HepG2 (cell line): ENCODE results near the gene SBNO1. TPM values are rescaled to one million over a fixed set of nuclear protein-coding genes. Genes with fewer than 3 reads are reported as not detected.

ENCODE experiments used
- CHD4 ChIP-seq: fragments of 200-600 bp; sonication (generic); IDR thresholded peaks from 2 replicates; pipeline ENCODE4 v1.7.0; 2017; ENCODE audit warnings: mild to moderate bottlenecking, low read length, borderline replicate concordance
- CSRNP1 ChIP-seq: sonication (generic); formaldehyde crosslinking; IDR thresholded peaks from 2 replicates; pipeline ENCODE4 v1.8.1; 2023; ENCODE audit warnings: mild to moderate bottlenecking, missing genetic modification reagents
- ETV5 ChIP-seq: IDR thresholded peaks from 2 replicates; pipeline ENCODE4 v1.6.1; 2018; ENCODE audit warnings: missing biosample characterization, missing genetic modification reagents, inconsistent platforms, borderline replicate concordance
- FOXC1 ChIP-seq: sonication (generic); formaldehyde crosslinking; IDR thresholded peaks from 2 replicates; pipeline ENCODE4 v1.8.0; 2022; ENCODE audit warnings: mild to moderate bottlenecking, missing genetic modification reagents, borderline replicate concordance
- HDAC6 ChIP-seq: fragments of 200-600 bp; sonication (generic); IDR thresholded peaks from 2 replicates; pipeline ENCODE4 v1.7.0; 2017; ENCODE audit warnings: mild to moderate bottlenecking, antibody characterized with exemption, low read length, low read depth
- JARID2 ChIP-seq: sonication (generic); formaldehyde crosslinking; IDR thresholded peaks from 2 replicates; pipeline ENCODE4 v1.8.1; 2023; ENCODE audit warnings: missing genetic modification reagents, inconsistent platforms; ENCODE audit not compliant: insufficient replicate concordance
- KAT7 ChIP-seq: IDR thresholded peaks from 2 replicates; pipeline ENCODE4 v1.6.1; 2018; ENCODE audit warnings: borderline replicate concordance, missing compliant biosample characterization
- KLF12 ChIP-seq: sonication (generic); formaldehyde crosslinking; IDR thresholded peaks from 2 replicates; pipeline ENCODE4 v1.4.0; 2020; ENCODE audit warnings: missing genetic modification reagents, borderline replicate concordance
- MXD1 ChIP-seq: sonication (generic); formaldehyde crosslinking; IDR thresholded peaks from 2 replicates; pipeline ENCODE4 v1.4.0; 2020; ENCODE audit warnings: mild to moderate bottlenecking, missing genetic modification reagents
- PBX3 ChIP-seq: sonication (generic); formaldehyde crosslinking; IDR thresholded peaks from 2 replicates; pipeline ENCODE4 v1.8.1; 2023; ENCODE audit warnings: missing genetic modification reagents, inconsistent platforms, borderline replicate concordance
- RFX5 ChIP-seq: IDR thresholded peaks from 2 replicates; pipeline ENCODE4 v1.6.1; 2011; ENCODE audit warnings: low read depth, low read length, improper control_type of control experiment
- RFXAP ChIP-seq: sonication (generic); formaldehyde crosslinking; IDR thresholded peaks from 2 replicates; pipeline ENCODE4 v1.4.0; 2020; ENCODE audit warnings: missing genetic modification reagents, borderline replicate concordance
- SOX5 ChIP-seq: IDR thresholded peaks from 2 replicates; pipeline ENCODE4 v1.6.1; 2016; ENCODE audit warnings: borderline replicate concordance
- STAT5B ChIP-seq: sonication (generic); formaldehyde crosslinking; IDR thresholded peaks from 2 replicates; pipeline ENCODE4 v1.4.0; 2020; ENCODE audit warnings: missing genetic modification reagents
- ZNF317 ChIP-seq: sonication (generic); formaldehyde crosslinking; IDR thresholded peaks from 2 replicates; pipeline ENCODE4 v1.5.0; 2020; ENCODE audit warnings: mild to moderate bottlenecking, missing genetic modification reagents
- ZNF33A ChIP-seq: sonication (generic); formaldehyde crosslinking; IDR thresholded peaks from 2 replicates; pipeline ENCODE4 v1.5.1; 2020; ENCODE audit warnings: missing genetic modification reagents, mild to moderate bottlenecking, moderate library complexity, borderline replicate concordance
- ZNF432 ChIP-seq: sonication (generic); formaldehyde crosslinking; IDR thresholded peaks from 2 replicates; pipeline ENCODE4 v1.5.0; 2020; ENCODE audit warnings: missing genetic modification reagents, mild to moderate bottlenecking, borderline replicate concordance
- polyA plus RNA-seq, 8 experiments: library from polyadenylated mRNA; depleted of rRNA in 3 of 8; stranded (reverse) in 7 of 8; unstranded in 1 of 8; fragments of >200 nt; fragmentation: Illumina TruSeq in 4 of 8; extraction: Trizol in 4 of 8; gene quantifications; 2 replicates each; pipeline versions ENCODE4 v1.2.1 to v1.2.3, GENCODE V29; 2011 to 2016; ENCODE audit warnings: low read depth in 4 of 8, missing spikeins in 1 of 8, mixed read lengths in 1 of 8; ENCODE audit not compliant: insufficient read depth in 1 of 8
- total RNA-seq, 5 experiments: library from RNA; depleted of rRNA; stranded (reverse); fragments of >200 nt; fragmentation: Illumina TruSeq; extraction: Trizol; gene quantifications; 2 replicates each; pipeline ENCODE4 v1.2.3, GENCODE V29; 2016; ENCODE audit warnings: low read depth in 1 of 5

Gene SBNO1
- total and polyA plus RNA-seq, 2 of the 13 experiments (the other 11 are each of a cell fraction or from before 2014, with no cell fraction given), result 10.9 to 40.2 TPM

- peak; percentile 15; the same call in 1 of the 2 replicates for TF ChIP-seq MXD1 (CRISPR knock-in tag)
- 0 out of 2 replicates have a peak, but pooled peaks have one; percentile 10 for TF ChIP-seq RFXAP
- TF ChIP-seq SOX5 (CRISPR knock-in tag), result peak; percentile 57; the same call in 1 of the 2 replicates
- TF ChIP-seq KAT7 (CRISPR knock-in tag), result no peak
- no peak for TF ChIP-seq ZNF33A (CRISPR knock-in tag)
- no peak for TF ChIP-seq PBX3 (CRISPR knock-in tag)
- TF ChIP-seq ETV5 (CRISPR knock-in tag), result no peak
- TF ChIP-seq STAT5B (CRISPR knock-in tag), result no peak
- TF ChIP-seq KLF12, result no peak
- TF ChIP-seq FOXC1 (CRISPR knock-in tag), result peak; percentile 26; the same call in 1 of the 2 replicates
- TF ChIP-seq CSRNP1 (CRISPR knock-in tag), result peak; percentile 39; the same call in 1 of the 2 replicates
- no peak for TF ChIP-seq CHD4
- no peak for TF ChIP-seq RFX5
- no peak for TF ChIP-seq ZNF432
- no peak for TF ChIP-seq JARID2 (CRISPR knock-in tag)
- TF ChIP-seq HDAC6, result no peak
- TF ChIP-seq ZNF317 (CRISPR knock-in tag), result 0 out of 2 replicates have a peak, but pooled peaks have one; percentile 8
Measured at GRCh38 chr12:123363740-123364531, 711 bp downstream of the SBNO1 start (continued).
